Measurements from ENCODE around the gene IQCE.
A peak's percentile ranks its signal among the peaks of the same experiment; 100 is the strongest.

The IQCE gene

GRCh38 chr7:2542916-2543871, 15.6 kb upstream of the IQCE start:
- Histone ChIP-seq H3K4me3 (ENCODE audit: insufficient read depth, low read depth, low read length) (no peak overlapping the region), H3K36me3 (ENCODE audit: control insufficient read depth, insufficient read depth, low read length) (peaks cover 25% of the 10 kb centered on the region), H3K27ac (ENCODE audit: insufficient read depth, low read depth, low read length, poor library complexity, severe bottlenecking) (no peak overlapping the region), H3K9me3 (ENCODE audit: control insufficient read depth, low read length) (no peaks in the 10 kb centered on the region), H3K4me1 (ENCODE audit: control insufficient read depth, insufficient read depth, low read length) (no peaks in the 10 kb centered on the region), H3K27me3 (ENCODE audit: control insufficient read depth, insufficient read depth, low read length, poor library complexity, severe bottlenecking) (no peaks in the 10 kb centered on the region)
- 95% methylated on average over 53 of the region's 53 CpGs for WGBS, 2 experiments

- Histone ChIP-seq H3K27me3 (ENCODE audit: control insufficient read depth, insufficient read depth, low read length, poor library complexity, severe bottlenecking) (no peaks in the 10 kb centered on the region), H3K27ac (ENCODE audit: insufficient read depth, low read depth, low read length, poor library complexity, severe bottlenecking) (no peak overlapping the region), H3K9me3 (ENCODE audit: control insufficient read depth, low read length) (no peaks in the 10 kb centered on the region), H3K4me1 (ENCODE audit: control insufficient read depth, insufficient read depth, low read length) (no peaks in the 10 kb centered on the region), H3K4me3 (ENCODE audit: insufficient read depth, low read depth, low read length) (no peak overlapping the region), H3K36me3 (ENCODE audit: control insufficient read depth, insufficient read depth, low read length) (peaks cover 17% of the 10 kb centered on the region)
- 96 to 97% methylated on average over 23 of the region's 23 CpGs for WGBS, 2 experiments
Observed at GRCh38 chr7:2544541-2545188, 14.1 kb upstream of the IQCE start.

- peaks cover 14% of the 10 kb centered on the region for H3K36me3 ChIP-seq (ENCODE audit: control insufficient read depth, insufficient read depth, low read length)
- no peaks in the 10 kb centered on the region for H3K9me3 ChIP-seq (ENCODE audit: control insufficient read depth, low read length)
- no peak overlapping the region for H3K27ac ChIP-seq (ENCODE audit: insufficient read depth, low read depth, low read length, poor library complexity, severe bottlenecking)
- no peak overlapping the region for H3K4me3 ChIP-seq (ENCODE audit: insufficient read depth, low read depth, low read length)
- no peaks in the 10 kb centered on the region for H3K4me1 ChIP-seq (ENCODE audit: control insufficient read depth, insufficient read depth, low read length)
- H3K27me3 ChIP-seq (ENCODE audit: control insufficient read depth, insufficient read depth, low read length, poor library complexity, severe bottlenecking): no peaks in the 10 kb centered on the region
- WGBS, 2 experiments: 96% methylated on average over 20 of the region's 20 CpGs
Observed at GRCh38 chr7:2545746-2546425, 12.9 kb upstream of the IQCE start.

- Histone ChIP-seq H3K4me3 (ENCODE audit: insufficient read depth, low read depth, low read length) (no peak overlapping the region), H3K27ac (ENCODE audit: insufficient read depth, low read depth, low read length, poor library complexity, severe bottlenecking) (no peak overlapping the region), H3K9me3 (ENCODE audit: control insufficient read depth, low read length) (no peaks in the 10 kb centered on the region), H3K27me3 (ENCODE audit: control insufficient read depth, insufficient read depth, low read length, poor library complexity, severe bottlenecking) (no peaks in the 10 kb centered on the region), H3K36me3 (ENCODE audit: control insufficient read depth, insufficient read depth, low read length) (peaks cover 14% of the 10 kb centered on the region), H3K4me1 (ENCODE audit: control insufficient read depth, insufficient read depth, low read length) (no peaks in the 10 kb centered on the region)
- 91 to 94% methylated on average over 31 of the region's 31 CpGs for WGBS, 2 experiments
Observed at GRCh38 chr7:2546776-2547586, 11.8 kb upstream of the IQCE start.

- H3K4me1 ChIP-seq (ENCODE audit: control insufficient read depth, insufficient read depth, low read length): peaks cover 7% of the 10 kb centered on the region
- WGBS, 2 experiments: 87 to 92% methylated on average over 8 of the region's 8 CpGs
- no peak overlapping the region for H3K4me3 ChIP-seq (ENCODE audit: insufficient read depth, low read depth, low read length)
- H3K9me3 ChIP-seq (ENCODE audit: control insufficient read depth, low read length): no peaks in the 10 kb centered on the region
- H3K27ac ChIP-seq (ENCODE audit: insufficient read depth, low read depth, low read length, poor library complexity, severe bottlenecking): no peak overlapping the region
- no peaks in the 10 kb centered on the region for H3K27me3 ChIP-seq (ENCODE audit: control insufficient read depth, insufficient read depth, low read length, poor library complexity, severe bottlenecking)
- H3K36me3 ChIP-seq (ENCODE audit: control insufficient read depth, insufficient read depth, low read length): peaks cover 4% of the 10 kb centered on the region
Observed at GRCh38 chr7:2551418-2551817, 7.4 kb upstream of the IQCE start.

GRCh38 chr7:2553108-2553507, 5.7 kb upstream of the IQCE start:
- WGBS, 2 experiments: 95 to 97% methylated on average over 10 of the region's 10 CpGs

GRCh38 chr7:2553831-2554581, 4.8 kb upstream of the IQCE start:
- H3K9me3 ChIP-seq (ENCODE audit: control insufficient read depth, low read length): no peaks in the 10 kb centered on the region
- peak overlapping the region; percentile 67 for H3K4me3 ChIP-seq (ENCODE audit: insufficient read depth, low read depth, low read length)
- 91 to 92% methylated on average over 16 of the region's 16 CpGs for WGBS, 2 experiments
- H3K4me1 ChIP-seq (ENCODE audit: control insufficient read depth, insufficient read depth, low read length): peaks cover 7% of the 10 kb centered on the region
- no peaks in the 10 kb centered on the region for H3K27me3 ChIP-seq (ENCODE audit: control insufficient read depth, insufficient read depth, low read length, poor library complexity, severe bottlenecking)
- no peak overlapping the region for H3K27ac ChIP-seq (ENCODE audit: insufficient read depth, low read depth, low read length, poor library complexity, severe bottlenecking)
- peaks cover 4% of the 10 kb centered on the region for H3K36me3 ChIP-seq (ENCODE audit: control insufficient read depth, insufficient read depth, low read length)

More at GRCh38 chr7:2553108-2553507, 5.7 kb upstream of the IQCE start:
- peaks cover 7% of the 10 kb centered on the region for H3K4me1 ChIP-seq (ENCODE audit: control insufficient read depth, insufficient read depth, low read length)
- H3K9me3 ChIP-seq (ENCODE audit: control insufficient read depth, low read length): no peaks in the 10 kb centered on the region
- no peak overlapping the region for H3K27ac ChIP-seq (ENCODE audit: insufficient read depth, low read depth, low read length, poor library complexity, severe bottlenecking)
- peaks cover 4% of the 10 kb centered on the region for H3K36me3 ChIP-seq (ENCODE audit: control insufficient read depth, insufficient read depth, low read length)
- no peak overlapping the region for H3K4me3 ChIP-seq (ENCODE audit: insufficient read depth, low read depth, low read length)
- H3K27me3 ChIP-seq (ENCODE audit: control insufficient read depth, insufficient read depth, low read length, poor library complexity, severe bottlenecking): no peaks in the 10 kb centered on the region

GRCh38 chr7:2554661-2555111, 4.1 kb upstream of the IQCE start:
- peaks cover 4% of the 10 kb centered on the region for H3K36me3 ChIP-seq (ENCODE audit: control insufficient read depth, insufficient read depth, low read length)
- peaks cover 7% of the 10 kb centered on the region for H3K4me1 ChIP-seq (ENCODE audit: control insufficient read depth, insufficient read depth, low read length)
- H3K27ac ChIP-seq (ENCODE audit: insufficient read depth, low read depth, low read length, poor library complexity, severe bottlenecking): no peak overlapping the region
- H3K27me3 ChIP-seq (ENCODE audit: control insufficient read depth, insufficient read depth, low read length, poor library complexity, severe bottlenecking): no peaks in the 10 kb centered on the region
- peak overlapping the region; percentile 67 for H3K4me3 ChIP-seq (ENCODE audit: insufficient read depth, low read depth, low read length)
- no peaks in the 10 kb centered on the region for H3K9me3 ChIP-seq (ENCODE audit: control insufficient read depth, low read length)
- 20 to 22% methylated on average over 12 of the region's 12 CpGs for WGBS, 2 experiments

Data from ectodermal cell (in vitro differentiated cells).